GM12878 (cell line): ENCODE results near the gene MSI2. TPM values are rescaled to one million over a fixed set of nuclear protein-coding genes. Genes with fewer than 3 reads are reported as not detected.

Experiments used
- ATF2 ChIP-seq: IDR thresholded peaks from 2 replicates; pipeline ENCODE4 v1.6.1; 2012; ENCODE audit warnings: low read length, inconsistent platforms
- CBFB ChIP-seq: IDR thresholded peaks from 2 replicates; pipeline ENCODE4 v1.6.1; 2016; ENCODE audit warnings: antibody characterized with exemption, low read depth
- CEBPZ ChIP-seq: fragments of 150-350 bp; IDR thresholded peaks from 2 replicates; pipeline ENCODE4 v1.6.1; 2016; ENCODE audit warnings: low read depth, low read length
- CHD1 ChIP-seq: IDR thresholded peaks from 2 replicates; pipeline ENCODE4 v1.6.1; 2012; ENCODE audit warnings: low read depth, low read length, improper control_type of control experiment
- CREB1 ChIP-seq: IDR thresholded peaks from 2 replicates; pipeline ENCODE4 v1.6.1; 2012; ENCODE audit warnings: low read depth, mild to moderate bottlenecking, inconsistent platforms
- E2F8 ChIP-seq: fragments of 450-650 bp; IDR thresholded peaks from 2 replicates; pipeline ENCODE4 v1.6.1; 2018; ENCODE audit warnings: mild to moderate bottlenecking, low read depth, moderate library complexity; ENCODE audit not compliant: partially characterized antibody
- EED ChIP-seq: sonication (generic); IDR thresholded peaks from 2 replicates; pipeline ENCODE4 v1.6.1; 2016; ENCODE audit warnings: antibody characterized with exemption, low read depth
- FOXK2 ChIP-seq: fragments of 450-650 bp; IDR thresholded peaks from 2 replicates; pipeline ENCODE4 v1.6.1; 2017; ENCODE audit warnings: mild to moderate bottlenecking, moderate library complexity
- FOXM1 ChIP-seq: IDR thresholded peaks from 2 replicates; pipeline ENCODE4 v1.6.1; 2012; ENCODE audit warnings: low read depth, mild to moderate bottlenecking, inconsistent platforms, low read length, moderate library complexity
- GATAD2B ChIP-seq: fragments of 450-650 bp; conservative IDR thresholded peaks from 2 replicates; pipeline ENCODE4 v1.6.1; 2017; ENCODE audit warnings: low read depth, mild to moderate bottlenecking, moderate library complexity
- IKZF2 ChIP-seq, 2 experiments: fragments of 450-650 bp; IDR thresholded peaks; 2 replicates each; pipeline ENCODE4 v1.6.1; 2017; ENCODE audit warnings: mild to moderate bottlenecking in 2 of 2, moderate library complexity in 2 of 2
- IRF4 ChIP-seq: IDR thresholded peaks from 2 replicates; pipeline ENCODE4 v1.6.1; 2011; ENCODE audit warnings: low read depth, low read length
- NR2C1 ChIP-seq: fragments of 450-650 bp; IDR thresholded peaks from 2 replicates; pipeline ENCODE4 v1.6.1; 2017; ENCODE audit warnings: antibody characterized with exemption, mild to moderate bottlenecking, moderate library complexity
- PBX3 ChIP-seq: IDR thresholded peaks from 2 replicates; pipeline ENCODE4 v1.6.1; 2011; ENCODE audit warnings: mild to moderate bottlenecking, low read depth, low read length, moderate library complexity; ENCODE audit not compliant: insufficient replicate concordance
- PML ChIP-seq: IDR thresholded peaks from 2 replicates; pipeline ENCODE4 v1.6.1; 2012; ENCODE audit warnings: low read length, inconsistent platforms
- RB1 ChIP-seq: fragments of 450-650 bp; formaldehyde crosslinking; IDR thresholded peaks from 2 replicates; pipeline ENCODE4 v1.6.1; 2017; ENCODE audit warnings: mild to moderate bottlenecking, borderline replicate concordance
- RELB ChIP-seq: fragments of 450-650 bp; IDR thresholded peaks from 2 replicates; pipeline ENCODE4 v1.6.1; 2017; ENCODE audit warnings: low read depth, mild to moderate bottlenecking, moderate library complexity
- ZBTB33 ChIP-seq: fragments of 450-650 bp; IDR thresholded peaks from 2 replicates; pipeline ENCODE4 v1.6.1; 2017; ENCODE audit warnings: mild to moderate bottlenecking
- polyA plus RNA-seq, 11 experiments: library from polyadenylated mRNA; depleted of rRNA in 4 of 11; unstranded in 6 of 11; stranded (reverse) in 5 of 11; fragments of >200 nt; fragmentation: Nextera tagmentation in 4 of 11; fragmentation: Illumina TruSeq in 1 of 11; extraction: Ambion mirVana in 4 of 11; extraction: Trizol in 1 of 11; gene quantifications; 1 replicate in 1 of 11; 2 replicates in 10 of 11; pipeline versions ENCODE4 v1.2.1 to v1.2.3, GENCODE V29; 2011 to 2016; ENCODE audit warnings: inconsistent platforms in 2 of 11, missing spikeins in 2 of 11, low read depth in 1 of 11
- total RNA-seq, 4 experiments: library from RNA; depleted of rRNA in 3 of 4; stranded (reverse); fragments of >200 nt in 3 of 4; fragmentation: Illumina TruSeq in 1 of 4; extraction: Trizol in 1 of 4; gene quantifications; 2 replicates each; pipeline versions ENCODE4 v1.2.1 to v1.2.3, GENCODE V29; 2013 to 2021

Gene MSI2
- total and polyA plus RNA-seq, 10 of the 15 experiments (the other 5 are each of a cell fraction or from before 2014, with no cell fraction given) = 6.1 to 76.1 (median 42.0) TPM

GRCh38 chr17:57357830-57358430 lies 101.6 kb downstream of the MSI2 start (continued):
- TF ChIP-seq ATF2 (no peak; the same call in 1 of the 2 replicates), EED (peak; percentile 57), IRF4 (no peak), ZBTB33 (no peak), E2F8 (peak; percentile 33), IKZF2 (IDR thresholded peaks at IDR 0.05) (peak; percentile 74 to 81), RB1 (no peak), NR2C1 (peak; percentile 85), FOXM1 (no peak), PBX3 (no peak), PML (peak; percentile 51; the same call in 1 of the 2 replicates), CEBPZ (no peak), GATAD2B (0 out of 2 replicates have a peak, but pooled peaks have one; percentile 32), CHD1 (no peak), FOXK2 (no peak), CBFB (peak; percentile 78), CREB1 (0 out of 2 replicates have a peak, but pooled peaks have one; percentile 35), RELB (peak; percentile 62; the same call in 1 of the 2 replicates)
